ENCODE data around the gene HSDL2.

GRCh38 chr9:112332214-112332613 is 47.7 kb upstream of the HSDL2 start:
- TF ChIP-seq CTCF (IDR thresholded peaks at IDR 0.05) (no peak), POLR2AphosphoS5 (IDR thresholded peaks at IDR 0.05; ENCODE audit: low read depth, low read length) (no peak), REST (IDR thresholded peaks at IDR 0.05; ENCODE audit: insufficient read depth in 1 of 2, low read depth in 2 of 2, low read length in 1 of 2) (no peak), TCF7L2 (IDR thresholded peaks at IDR 0.05; ENCODE audit: low read depth, low read length) (no peak)
